DND-41 (cell line): ENCODE results near the gene HDAC10.

Experiments used
- ATAC-seq: fragments of 200-7000 bp; cut with Tn5 transposase; 3 replicates; pipeline ENCODE4 v1.9.1; 2021; ENCODE audit warnings: low read depth; ENCODE audit not compliant: insufficient read depth
- DNase-seq: peaks from one replicate; pipeline ENCODE4 v3.0.0-alpha.2; 2020
- H2AFZ ChIP-seq: 2 replicates; pipeline ENCODE4 v1.6.0; 2012; ENCODE audit warnings: low read depth, low read length
- H3K27ac ChIP-seq: 2 replicates; pipeline ENCODE4 v1.5.1; 2012; ENCODE audit warnings: low read length, inconsistent platforms
- H3K27me3 ChIP-seq: fragments of 200-600 bp; sonication (generic); 2 replicates; pipeline ENCODE4 v1.6.0; 2012; ENCODE audit warnings: low read length, mild to moderate bottlenecking, inconsistent platforms; ENCODE audit not compliant: insufficient read depth, poor library complexity
- H3K36me3 ChIP-seq: 2 replicates; pipeline ENCODE4 v1.5.1; 2012; ENCODE audit warnings: low read length, inconsistent platforms; ENCODE audit not compliant: insufficient read depth
- H3K4me1 ChIP-seq: 2 replicates; pipeline ENCODE4 v1.5.1; 2012; ENCODE audit warnings: mild to moderate bottlenecking, low read length; ENCODE audit not compliant: insufficient read depth
- H3K4me2 ChIP-seq: 2 replicates; pipeline ENCODE4 v1.6.0; 2012; ENCODE audit warnings: mild to moderate bottlenecking, moderate library complexity, low read length, inconsistent platforms; ENCODE audit not compliant: insufficient read depth
- H3K4me3 ChIP-seq, 2 experiments: fragments of 200-600 bp in 1 of 2; shearing (Covaris generic) in 1 of 2; 2 replicates each; pipeline ENCODE4 v1.5.1; 2012 to 2016; ENCODE audit warnings: inconsistent platforms in 2 of 2, low read length in 2 of 2, mild to moderate bottlenecking in 2 of 2, low read depth in 1 of 2, moderate library complexity in 1 of 2
- H3K79me2 ChIP-seq: 2 replicates; pipeline ENCODE4 v1.6.0; 2012; ENCODE audit warnings: low read length, inconsistent platforms; ENCODE audit not compliant: insufficient read depth
- H3K9ac ChIP-seq: 2 replicates; pipeline ENCODE4 v1.6.0; 2012; ENCODE audit warnings: low read depth, mild to moderate bottlenecking, inconsistent platforms, low read length, moderate library complexity
- H3K9me3 ChIP-seq: 2 replicates; pipeline ENCODE4 v1.5.1; 2012; ENCODE audit warnings: low read length, moderate library complexity, mild to moderate bottlenecking, inconsistent platforms; ENCODE audit not compliant: insufficient read depth, severe bottlenecking
- H4K20me1 ChIP-seq: 2 replicates; pipeline ENCODE4 v1.6.0; 2012; ENCODE audit warnings: low read length; ENCODE audit not compliant: insufficient read depth
- EZH2 ChIP-seq: IDR thresholded peaks from 3 replicates; pipeline ENCODE4 v1.6.1; 2012; ENCODE audit warnings: borderline replicate concordance, low read depth, mild to moderate bottlenecking, moderate library complexity, low read length, inconsistent platforms; ENCODE audit not compliant: severe bottlenecking
- TF ChIP-seq, protein P1 (sequence below): IDR thresholded peaks from 2 replicates; pipeline ENCODE4 v1.5.1; 2012; ENCODE audit warnings: borderline replicate concordance, low read length, moderate library complexity, mild to moderate bottlenecking; ENCODE audit not compliant: poor library complexity, severe bottlenecking; ENCODE audit errors: extremely low read depth

The HDAC10 gene

DNA sequence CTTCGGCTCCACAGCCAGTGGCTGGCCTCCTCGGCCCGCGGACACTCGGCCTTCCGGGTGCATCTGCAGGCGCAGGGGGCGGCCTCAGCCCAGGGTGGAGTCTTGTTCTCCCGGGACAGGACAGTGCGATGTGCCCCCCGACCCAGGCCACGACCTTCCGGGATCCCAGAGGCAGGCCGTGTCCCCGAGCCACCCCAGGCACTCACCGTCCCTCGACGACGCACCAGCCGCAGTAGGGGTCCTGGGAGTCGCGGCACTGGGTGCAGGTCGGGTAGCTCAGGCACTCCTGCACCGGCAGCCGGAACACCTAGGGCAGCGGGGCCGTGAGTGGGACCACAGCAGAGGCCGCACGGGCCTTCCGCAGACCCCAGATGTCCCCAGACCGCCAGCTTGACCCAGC is 36.7 kb upstream of the HDAC10 start:
- H3K27ac ChIP-seq: no peak overlapping the region
- no peaks in the 10 kb centered on the region for H3K9me3 ChIP-seq
- H4K20me1 ChIP-seq: peaks cover 8% of the 10 kb centered on the region; the same call in 1 of the 2 replicates
- H3K4me1 ChIP-seq: no peaks in the 10 kb centered on the region
- H2AFZ ChIP-seq: no peak overlapping the region
- H3K4me3 ChIP-seq: no peak overlapping the region
- no peak for TF ChIP-seq EZH2
- TF ChIP-seq, protein P1, sequence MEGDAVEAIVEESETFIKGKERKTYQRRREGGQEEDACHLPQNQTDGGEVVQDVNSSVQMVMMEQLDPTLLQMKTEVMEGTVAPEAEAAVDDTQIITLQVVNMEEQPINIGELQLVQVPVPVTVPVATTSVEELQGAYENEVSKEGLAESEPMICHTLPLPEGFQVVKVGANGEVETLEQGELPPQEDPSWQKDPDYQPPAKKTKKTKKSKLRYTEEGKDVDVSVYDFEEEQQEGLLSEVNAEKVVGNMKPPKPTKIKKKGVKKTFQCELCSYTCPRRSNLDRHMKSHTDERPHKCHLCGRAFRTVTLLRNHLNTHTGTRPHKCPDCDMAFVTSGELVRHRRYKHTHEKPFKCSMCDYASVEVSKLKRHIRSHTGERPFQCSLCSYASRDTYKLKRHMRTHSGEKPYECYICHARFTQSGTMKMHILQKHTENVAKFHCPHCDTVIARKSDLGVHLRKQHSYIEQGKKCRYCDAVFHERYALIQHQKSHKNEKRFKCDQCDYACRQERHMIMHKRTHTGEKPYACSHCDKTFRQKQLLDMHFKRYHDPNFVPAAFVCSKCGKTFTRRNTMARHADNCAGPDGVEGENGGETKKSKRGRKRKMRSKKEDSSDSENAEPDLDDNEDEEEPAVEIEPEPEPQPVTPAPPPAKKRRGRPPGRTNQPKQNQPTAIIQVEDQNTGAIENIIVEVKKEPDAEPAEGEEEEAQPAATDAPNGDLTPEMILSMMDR: no peak
- DNase-seq (no peak), ATAC-seq (no peak)
- no peaks in the 10 kb centered on the region for H3K27me3 ChIP-seq
- no peak overlapping the region for H3K9ac ChIP-seq
- no peak overlapping the region for H3K4me2 ChIP-seq
- H3K36me3 ChIP-seq: no peaks in the 10 kb centered on the region
- H3K79me2 ChIP-seq: no peaks in the 10 kb centered on the region

DNA sequence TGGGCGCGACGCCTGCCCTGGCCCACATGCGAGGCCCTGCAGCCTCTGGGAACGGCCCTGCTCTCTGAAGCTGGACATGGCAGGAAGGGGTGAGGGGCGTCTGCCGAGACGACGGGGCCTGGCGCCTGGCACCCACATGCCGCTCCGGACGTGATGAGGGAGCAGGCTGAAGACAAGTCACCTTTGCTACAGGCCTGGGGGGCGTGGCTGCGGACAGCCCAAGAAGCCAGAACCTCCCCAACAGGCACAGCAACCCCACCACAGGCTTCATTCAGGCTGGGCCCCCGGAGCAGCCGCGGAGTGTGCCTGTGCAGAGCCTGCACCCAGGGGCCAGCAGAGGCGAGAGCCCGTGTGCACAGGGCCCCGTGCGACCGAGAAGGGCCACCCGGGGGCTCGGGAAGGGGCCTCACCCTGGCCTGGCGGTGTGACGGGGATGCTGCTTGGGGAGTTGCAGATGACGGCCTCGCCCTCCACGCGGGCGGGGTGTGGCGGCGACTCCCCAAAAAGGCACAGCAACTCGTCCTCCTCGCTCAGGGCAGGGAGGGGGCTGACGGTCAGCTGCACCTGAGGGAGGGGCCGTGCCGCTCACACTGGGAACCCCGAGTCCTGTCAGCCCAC is 35.7 kb upstream of the HDAC10 start:
- ATAC-seq (no peak), DNase-seq (no peak)
- Histone ChIP-seq H4K20me1 (peaks cover 8% of the 10 kb centered on the region; the same call in 1 of the 2 replicates), H3K79me2 (no peaks in the 10 kb centered on the region), H3K36me3 (no peaks in the 10 kb centered on the region), H3K4me1 (no peaks in the 10 kb centered on the region), H3K4me3 (no peak overlapping the region), H3K9me3 (no peaks in the 10 kb centered on the region), H3K4me2 (no peak overlapping the region), H3K27me3 (no peaks in the 10 kb centered on the region), H2AFZ (no peak overlapping the region), H3K27ac (no peak overlapping the region), H3K9ac (no peak overlapping the region)
- TF ChIP-seq, protein P1: no peak
- TF ChIP-seq EZH2: no peak

DNA sequence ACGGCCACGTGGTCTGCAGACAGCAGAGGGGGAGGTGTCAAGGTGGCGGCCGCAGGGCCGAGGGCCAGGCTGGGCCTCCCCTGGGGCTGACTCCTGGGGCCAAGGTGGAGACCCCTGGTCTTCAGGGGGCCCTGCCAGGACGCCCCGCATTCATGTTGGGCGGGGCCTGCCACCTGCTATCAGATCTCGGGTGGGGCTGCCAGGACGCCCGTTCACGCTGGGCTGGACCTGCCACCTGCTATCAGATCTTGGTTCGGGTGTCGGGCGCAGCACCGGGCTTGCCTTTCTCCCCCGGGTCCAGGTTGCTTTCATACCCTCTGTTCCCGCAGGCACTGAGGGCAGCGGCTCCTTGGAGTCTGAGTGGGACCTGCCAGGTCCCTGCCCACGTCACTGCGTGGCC is 35.2 kb upstream of the HDAC10 start:
- Histone ChIP-seq H3K9me3 (no peaks in the 10 kb centered on the region), H3K27ac (no peak overlapping the region), H3K4me1 (no peaks in the 10 kb centered on the region), H3K9ac (no peak overlapping the region), H3K4me2 (no peak overlapping the region), H4K20me1 (peaks cover 8% of the 10 kb centered on the region; the same call in 1 of the 2 replicates), H3K4me3 (no peak overlapping the region), H3K36me3 (no peaks in the 10 kb centered on the region), H3K27me3 (no peaks in the 10 kb centered on the region), H2AFZ (no peak overlapping the region), H3K79me2 (no peaks in the 10 kb centered on the region)
- DNase-seq: no peak
- no peak for ATAC-seq
- TF ChIP-seq EZH2: no peak
- TF ChIP-seq, protein P1: no peak
